HS-5 (cell line): ENCODE measurements around the gene HNRNPM.

Source experiments
- DNase-seq: peaks from one replicate; pipeline ENCODE4 v3.0.0-alpha.2; 2012; ENCODE audit warnings: low read depth

Gene HNRNPM

DNA sequence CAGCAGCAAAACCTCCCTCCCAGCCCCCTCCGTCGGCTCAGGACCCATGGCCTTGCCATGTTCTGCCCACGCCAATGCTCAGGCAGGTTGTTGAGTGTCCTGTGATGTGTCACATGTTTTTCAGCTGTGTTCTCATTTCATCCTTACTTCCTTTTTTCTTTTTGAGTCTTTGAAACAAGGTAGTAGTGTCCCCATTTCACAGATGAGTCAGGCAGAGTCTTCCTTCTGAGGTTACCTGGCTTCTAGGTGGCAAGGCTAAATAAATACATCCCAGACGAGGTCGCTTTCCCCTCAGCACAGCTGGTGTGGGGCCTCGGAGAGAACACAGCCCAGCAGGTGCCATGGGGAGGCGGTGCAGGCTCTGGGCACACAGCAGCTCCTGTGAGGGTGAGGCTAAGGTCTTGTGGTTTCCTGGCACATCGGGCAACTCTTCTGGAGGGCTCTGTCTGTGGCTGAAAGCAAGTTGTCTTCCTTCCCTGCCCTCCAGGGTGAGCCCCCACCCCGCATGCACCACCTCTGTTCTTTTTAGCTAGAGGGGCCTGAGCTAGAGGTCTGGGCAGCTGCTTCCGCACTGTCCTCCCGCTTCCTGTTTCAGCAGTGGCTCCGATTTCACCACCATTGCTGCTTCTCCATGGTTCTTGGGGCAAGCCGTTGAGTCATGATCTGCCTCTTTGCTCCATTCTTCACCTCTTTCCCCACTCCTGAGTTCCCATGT is 42.5 kb downstream of the HNRNPM start:
- no peak for DNase-seq

- DNase-seq: no peak
These were observed 43.6 kb downstream of the HNRNPM start for GRCh38 chr19:8488365-8488764.

DNA sequence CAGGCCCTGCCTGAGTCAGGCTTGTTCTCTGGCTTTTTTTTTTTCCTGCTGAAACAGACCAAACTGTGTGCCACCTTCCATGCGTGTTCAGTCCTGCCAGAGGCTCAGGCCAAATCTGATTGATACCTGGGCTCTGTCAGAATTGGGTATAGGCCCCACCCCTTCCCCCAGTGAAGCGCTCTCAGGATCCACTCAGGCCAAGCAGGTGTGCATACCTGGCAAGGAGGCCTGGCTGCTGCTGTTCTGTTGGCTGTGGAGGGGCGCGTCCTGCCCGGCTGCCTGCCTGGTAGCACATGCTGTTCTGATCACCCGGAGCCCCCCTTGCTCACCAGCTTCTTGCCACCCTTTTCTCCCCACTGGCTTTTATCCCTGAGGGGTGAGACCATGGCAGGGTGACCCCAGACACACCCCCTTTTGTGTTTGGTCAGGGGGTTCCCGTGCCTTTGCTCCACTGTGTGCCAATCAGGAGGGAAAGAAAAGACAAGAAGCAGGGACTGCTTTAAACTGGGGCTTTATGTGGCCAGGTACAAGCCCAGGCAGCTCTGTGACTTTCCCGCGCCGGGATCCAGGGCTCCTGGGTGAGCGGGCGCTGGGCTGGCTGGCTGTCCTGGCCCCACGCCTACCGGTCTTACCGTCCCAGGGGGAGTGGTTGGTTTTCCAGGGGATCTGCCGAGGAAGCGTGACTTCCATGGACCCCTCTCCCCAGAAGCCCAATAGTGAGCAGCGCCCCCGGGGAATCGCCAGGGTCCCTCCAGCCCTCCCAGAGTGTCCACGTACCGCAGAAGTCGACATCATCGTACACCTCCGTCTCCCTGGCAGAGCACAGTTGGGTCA is 45.0 kb downstream of the HNRNPM start:
- DNase-seq: no peak

- DNase-seq: no peak
These were observed 45.6 kb downstream of the HNRNPM start for GRCh38 chr19:8490395-8490760.

DNA sequence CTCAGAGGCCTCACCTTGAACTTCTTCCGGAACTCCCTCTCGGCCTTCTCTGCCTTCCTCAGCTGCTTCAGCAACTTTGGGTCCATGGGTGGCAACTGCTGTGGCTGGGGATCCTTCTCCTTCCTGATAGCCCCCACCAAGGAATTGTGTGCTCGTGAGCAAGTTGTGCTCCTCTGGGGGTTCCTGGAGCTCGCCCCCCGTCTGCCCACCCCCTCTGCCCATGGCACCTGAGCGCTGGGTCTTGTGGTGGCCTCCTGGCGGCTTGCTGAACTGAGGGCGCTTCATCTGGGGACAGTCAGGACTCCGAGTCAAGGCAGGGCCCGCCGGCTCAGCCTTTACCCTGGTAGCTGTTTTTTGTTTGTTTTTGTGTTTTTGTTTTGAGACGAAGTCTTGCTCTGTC is 46.1 kb downstream of the HNRNPM start:
- DNase-seq: no peak

GRCh38 chr19:8491574-8491973 is 46.8 kb downstream of the HNRNPM start:
- no peak for DNase-seq

- DNase-seq: no peak
These were observed 49.4 kb downstream of the HNRNPM start for GRCh38 chr19:8494158-8494557.

GRCh38 chr19:8498295-8498694 is 53.5 kb downstream of the HNRNPM start:
- DNase-seq: no peak

- no peak for DNase-seq
These were observed 54.5 kb downstream of the HNRNPM start for GRCh38 chr19:8499048-8499833.

GRCh38 chr19:8500158-8500557 is 55.4 kb downstream of the HNRNPM start:
- no peak for DNase-seq

- no peak for DNase-seq
These were observed 56.7 kb downstream of the HNRNPM start for GRCh38 chr19:8501516-8501915.

DNA sequence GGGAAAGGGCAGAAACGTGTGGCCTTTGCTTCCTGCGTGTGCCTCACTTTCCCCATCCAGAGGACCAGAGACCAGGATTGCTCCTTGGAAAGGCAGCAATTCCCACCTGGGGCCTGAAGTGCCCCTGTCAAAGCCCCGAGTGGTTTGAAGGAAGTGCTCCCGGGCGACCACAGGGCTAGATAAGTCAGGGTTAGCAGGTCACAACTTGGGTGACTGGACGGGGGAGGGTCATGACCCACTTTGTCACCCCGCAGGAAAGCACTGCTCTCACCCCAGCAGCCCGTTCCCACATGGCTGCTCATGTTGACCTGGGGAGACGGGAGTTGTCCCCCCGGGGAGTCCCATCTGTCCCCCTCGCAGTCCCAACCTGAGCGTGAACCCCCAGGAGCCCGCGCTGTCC is 57.2 kb downstream of the HNRNPM start:
- no peak for DNase-seq

DNA sequence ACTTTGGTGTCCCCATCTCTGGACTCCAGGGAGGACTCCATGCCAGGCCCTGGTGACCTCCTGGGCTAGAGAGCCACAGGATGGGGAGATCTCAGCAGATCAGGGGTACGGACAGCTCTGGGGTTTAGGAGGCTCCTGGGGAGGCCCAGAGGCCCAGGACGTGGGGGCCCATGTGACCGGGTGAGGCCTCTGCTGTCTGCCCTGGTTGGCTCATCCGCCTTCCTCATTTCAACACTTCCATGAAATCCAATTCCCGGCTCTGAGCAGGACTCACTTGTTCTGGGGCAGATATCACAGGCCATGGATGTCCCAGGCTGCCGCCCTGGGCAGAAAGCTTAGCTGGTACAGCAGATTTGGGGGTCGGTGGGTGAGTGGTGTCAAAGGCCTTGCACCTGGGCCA is 58.7 kb downstream of the HNRNPM start:
- no peak for DNase-seq

DNA sequence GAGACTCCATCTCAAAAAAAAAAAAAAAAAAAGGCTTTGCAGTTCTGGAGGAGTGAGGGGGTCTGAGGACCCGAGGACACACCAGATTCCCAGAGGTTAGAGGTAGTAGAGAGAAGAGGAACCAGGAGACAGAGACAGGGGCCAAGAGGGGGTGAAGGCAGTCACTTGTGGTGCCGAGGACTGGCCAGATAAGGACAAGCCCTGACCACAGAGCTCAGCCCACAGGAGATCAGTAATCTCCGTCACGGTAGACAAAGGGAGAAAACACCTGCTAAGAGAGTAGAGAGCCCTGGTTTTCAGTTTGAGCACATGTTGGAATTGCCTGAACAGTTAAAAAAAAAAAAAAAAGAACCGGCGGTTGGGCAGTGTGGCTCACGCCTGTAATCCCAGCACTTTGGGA is 59.4 kb downstream of the HNRNPM start:
- no peak for DNase-seq

DNA sequence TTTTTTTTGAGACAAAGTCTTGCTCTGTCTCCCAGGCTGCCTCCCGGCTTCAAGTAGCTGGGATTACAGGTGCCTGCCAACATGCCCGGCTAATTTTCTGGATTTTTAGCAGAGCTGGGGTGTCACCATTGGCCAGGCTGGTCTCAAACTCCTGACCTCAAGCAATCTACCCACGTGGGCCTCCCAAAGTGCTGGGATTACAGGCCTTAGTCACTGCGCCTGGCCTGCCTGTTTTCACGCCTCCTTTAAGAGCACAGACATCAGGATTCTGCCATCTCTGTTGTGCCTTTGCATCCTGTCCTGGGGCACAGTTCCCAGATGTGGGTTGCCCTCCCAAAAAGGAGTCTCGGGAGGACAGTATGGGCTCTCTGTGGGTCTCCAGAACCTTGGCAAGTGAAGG is 60.1 kb downstream of the HNRNPM start:
- DNase-seq: no peak

DNA sequence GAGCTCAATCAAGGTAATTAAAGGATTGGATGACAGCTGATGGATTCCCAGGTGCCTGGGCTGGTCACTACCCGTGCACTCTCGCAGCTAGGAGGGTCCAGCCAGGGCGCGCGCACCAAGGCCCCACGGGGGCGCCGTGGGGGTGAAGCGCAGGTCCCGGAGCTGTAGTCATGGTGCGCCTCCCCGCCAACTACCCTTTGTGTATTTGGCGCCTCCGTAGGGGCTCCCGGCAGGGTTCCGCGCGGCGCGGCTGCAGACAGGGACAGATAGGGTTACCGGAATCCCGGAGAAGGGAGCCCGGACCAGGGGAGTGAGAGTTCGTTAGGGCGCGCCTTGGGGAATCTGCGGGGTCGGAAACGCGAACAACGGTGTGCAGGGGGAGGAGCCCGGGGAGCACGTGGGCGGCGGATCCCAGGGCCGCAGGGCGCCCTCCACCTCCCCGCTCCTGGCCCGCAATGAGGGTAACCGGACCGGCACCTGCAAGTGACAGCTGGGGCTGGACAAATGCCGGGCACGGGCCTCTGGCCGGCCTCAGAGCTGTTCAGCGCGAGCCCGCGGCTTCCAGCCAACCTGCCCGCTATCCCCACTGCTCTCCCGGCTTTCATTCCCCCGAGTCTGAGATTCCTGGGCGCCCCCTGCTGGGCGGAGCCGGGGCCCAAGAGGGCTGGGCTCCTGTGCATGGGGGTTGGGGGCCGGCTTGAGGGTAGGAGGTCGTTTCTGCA is 61.1 kb downstream of the HNRNPM start:
- DNase-seq: no peak

DNA sequence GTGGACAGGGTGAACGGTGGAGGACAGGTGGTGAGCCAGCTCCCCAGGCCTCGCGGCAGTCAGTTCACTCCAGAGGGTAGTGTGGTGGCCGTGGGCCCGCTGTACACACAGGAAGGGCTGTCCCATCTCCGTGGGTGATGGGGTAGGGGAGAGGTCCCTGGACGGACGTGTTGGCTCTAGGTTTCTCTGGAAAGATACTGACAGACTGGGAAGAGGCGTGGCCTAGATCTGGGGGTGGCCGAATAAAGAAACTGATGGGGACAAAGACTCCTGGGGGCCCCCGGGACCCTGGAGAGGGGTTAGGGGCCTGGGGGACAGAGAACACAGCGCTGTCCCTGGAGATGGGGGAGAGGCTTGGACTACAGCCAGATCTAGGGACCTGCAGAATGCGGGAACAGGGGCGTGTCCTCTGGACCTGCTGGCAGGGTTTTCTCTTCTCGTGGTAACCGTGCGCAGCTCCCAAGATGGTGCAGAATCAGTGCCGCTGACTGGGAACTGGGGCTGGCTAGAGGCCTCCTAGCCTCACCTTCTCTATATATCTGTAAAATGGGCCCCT is 61.7 kb downstream of the HNRNPM start:
- DNase-seq: no peak

DNA sequence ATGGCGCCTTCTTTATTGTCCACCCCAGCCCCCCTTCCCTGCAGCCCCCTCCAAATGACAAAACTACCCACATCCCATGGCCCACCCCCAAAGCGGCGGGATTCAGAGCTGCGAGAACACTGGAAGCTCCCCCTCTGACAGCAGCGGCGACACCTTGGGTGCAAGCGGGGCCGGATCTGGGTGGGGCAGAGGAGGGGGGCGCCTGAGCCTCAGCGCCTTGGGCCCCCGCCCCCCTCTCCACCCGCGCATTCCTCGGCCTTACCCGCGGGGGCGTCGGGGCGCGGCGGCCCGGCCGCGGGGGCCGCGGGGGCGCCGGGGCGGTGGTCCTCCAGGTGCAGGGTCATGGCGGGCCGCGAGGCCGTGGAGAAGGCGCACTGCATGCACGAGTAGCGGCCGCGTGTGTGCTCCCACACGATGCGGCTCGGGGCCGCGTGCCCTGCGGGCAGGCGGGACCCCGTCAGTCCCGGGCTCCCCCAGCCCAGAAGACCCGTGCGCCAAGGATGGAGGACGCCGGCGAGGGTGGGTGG is 65.9 kb downstream of the HNRNPM start:
- no peak for DNase-seq

DNA sequence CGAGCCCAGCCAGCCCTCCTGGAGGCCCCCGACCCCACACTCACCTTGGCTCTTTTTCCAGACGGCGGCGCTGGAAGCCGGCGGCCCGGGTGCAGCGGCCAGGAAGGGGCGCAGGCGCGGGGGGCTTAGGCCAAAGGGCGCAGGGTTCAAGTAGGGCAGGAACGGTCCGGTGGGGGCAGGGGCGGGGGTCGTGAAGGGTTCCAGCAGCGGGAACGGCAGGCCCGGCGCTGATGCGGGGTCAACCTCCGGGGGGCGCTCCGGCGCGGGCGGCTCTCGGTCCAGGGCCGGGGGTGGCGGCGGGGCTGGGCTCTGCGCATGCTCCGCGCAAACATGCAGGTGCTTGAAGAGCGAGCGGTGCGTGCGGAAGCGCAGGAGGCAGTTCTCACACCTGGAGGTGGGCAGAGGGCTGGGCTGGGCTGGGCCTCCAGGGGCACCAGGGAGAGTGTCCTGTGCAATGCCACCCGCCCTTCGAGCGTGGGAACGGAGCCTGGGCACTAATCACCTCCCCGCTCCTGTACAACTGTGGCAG is 66.9 kb downstream of the HNRNPM start:
- no peak for DNase-seq

- DNase-seq: no peak
These were observed 67.6 kb downstream of the HNRNPM start for GRCh38 chr19:8512115-8512967.
